GM18519 (cell line): ENCODE measurements around the gene LRRC43.

Experiments
- ATAC-seq: cut with Tn5 transposase; IDR thresholded peaks from one replicate; pipeline ENCODE4 v1.9.1; 2021; ENCODE audit warnings: mild to moderate bottlenecking, moderate library complexity; ENCODE audit not compliant: unreplicated experiment, low FRiP score

LRRC43 gene, protein sequence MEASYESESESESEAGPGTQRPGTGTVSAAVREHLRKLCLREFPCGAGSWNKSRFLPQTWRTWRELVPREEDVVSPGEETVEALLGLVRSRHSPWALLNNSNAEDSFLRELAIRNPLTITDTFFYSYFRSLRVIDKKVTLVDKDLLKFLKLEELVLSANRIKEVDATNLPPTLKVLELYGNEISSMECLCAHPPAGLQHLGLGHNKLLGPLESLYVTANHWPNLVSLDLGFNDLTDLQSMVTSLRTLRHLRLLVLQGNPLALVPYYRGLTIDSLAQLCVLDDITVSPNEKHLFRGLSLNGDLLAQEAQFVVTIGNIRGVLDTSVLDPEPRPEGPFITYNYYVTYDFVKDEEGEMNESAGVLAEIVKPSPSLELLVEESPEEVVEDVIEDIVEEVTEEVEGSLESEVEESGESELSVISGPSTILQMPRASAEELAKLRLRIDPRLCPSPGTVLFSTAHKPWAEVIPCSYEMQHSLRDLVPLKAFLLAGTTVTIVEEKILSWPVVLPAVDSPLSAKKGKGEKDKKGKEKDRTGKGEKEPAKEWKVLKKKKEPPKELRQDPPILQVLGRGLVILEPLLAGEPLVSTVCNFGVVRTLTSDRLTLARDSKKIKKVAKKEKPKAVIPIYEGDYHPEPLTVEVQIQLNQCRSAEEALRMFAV

DNA sequence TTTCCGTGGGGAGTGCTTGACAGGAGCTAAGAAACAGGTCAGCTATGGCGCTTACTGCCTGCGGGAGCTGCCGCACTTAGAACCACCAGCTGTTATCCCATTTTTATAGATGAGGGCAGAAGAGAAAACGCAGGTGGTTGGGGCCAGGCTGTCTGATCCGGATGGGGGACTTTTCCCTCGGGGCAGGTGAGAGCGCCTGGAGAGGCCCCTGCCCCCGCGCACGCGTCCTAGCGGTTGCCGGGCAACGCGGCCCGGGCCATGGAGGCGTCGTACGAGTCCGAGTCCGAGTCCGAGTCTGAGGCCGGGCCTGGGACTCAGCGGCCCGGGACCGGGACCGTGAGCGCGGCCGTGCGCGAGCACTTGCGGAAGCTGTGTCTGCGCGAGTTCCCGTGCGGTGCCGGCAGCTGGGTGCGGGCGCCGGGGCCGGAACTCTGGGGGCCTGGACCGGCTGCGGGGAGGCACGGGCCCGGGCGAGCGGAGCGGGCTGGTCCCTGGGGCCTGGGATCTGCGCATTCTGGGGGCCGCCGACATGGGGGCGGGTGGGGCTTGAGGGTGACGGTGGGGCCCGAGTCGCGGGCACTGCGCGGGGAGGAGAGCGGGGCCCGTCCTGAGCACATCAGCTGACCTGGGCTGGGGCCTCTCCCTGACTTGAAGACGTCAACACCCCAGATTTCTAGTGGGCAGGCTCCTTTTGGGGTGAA lies at the start of gene LRRC43:
Gene LRRC43 (plus strand): TSS at position 237 of the 701 bp plus-strand sequence. CDS start 22 bp downstream, at position 259.
- ATAC-seq = no peak

DNA sequence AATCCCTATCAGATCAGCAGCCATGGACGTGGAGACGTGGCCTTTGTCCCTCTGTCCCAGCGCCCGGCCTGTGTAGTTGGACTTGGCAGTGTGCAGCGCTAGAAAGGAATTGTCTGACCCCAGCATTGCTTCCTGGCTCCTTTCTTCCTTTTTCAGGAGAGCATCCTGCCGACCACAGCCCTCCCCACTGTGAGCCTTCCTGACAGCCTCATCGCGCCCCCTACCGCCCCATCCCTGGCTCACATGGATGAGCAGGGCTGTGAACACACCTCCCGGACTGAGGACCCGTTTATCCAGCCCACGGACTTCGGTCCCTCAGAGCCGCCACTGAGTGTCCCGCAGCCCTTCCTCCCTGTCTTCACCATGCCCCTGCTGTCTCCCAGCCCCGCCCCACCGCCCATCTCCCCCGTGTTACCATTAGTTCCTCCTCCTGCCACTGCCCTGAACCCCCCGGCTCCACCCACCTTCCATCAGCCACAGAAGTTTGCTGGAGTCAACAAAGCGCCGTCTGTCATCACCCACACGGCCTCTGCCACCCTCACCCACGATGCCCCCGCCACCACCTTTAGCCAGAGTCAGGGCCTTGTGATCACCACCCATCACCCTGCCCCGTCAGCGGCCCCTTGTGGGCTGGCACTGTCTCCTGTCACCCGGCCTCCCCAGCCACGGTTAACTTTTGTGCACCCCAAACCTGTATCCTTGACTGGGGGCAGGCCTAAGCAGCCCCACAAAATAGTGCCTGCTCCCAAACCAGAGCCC lies 49.6 kb upstream of the LRRC43 start:
- no peak for ATAC-seq

DNA sequence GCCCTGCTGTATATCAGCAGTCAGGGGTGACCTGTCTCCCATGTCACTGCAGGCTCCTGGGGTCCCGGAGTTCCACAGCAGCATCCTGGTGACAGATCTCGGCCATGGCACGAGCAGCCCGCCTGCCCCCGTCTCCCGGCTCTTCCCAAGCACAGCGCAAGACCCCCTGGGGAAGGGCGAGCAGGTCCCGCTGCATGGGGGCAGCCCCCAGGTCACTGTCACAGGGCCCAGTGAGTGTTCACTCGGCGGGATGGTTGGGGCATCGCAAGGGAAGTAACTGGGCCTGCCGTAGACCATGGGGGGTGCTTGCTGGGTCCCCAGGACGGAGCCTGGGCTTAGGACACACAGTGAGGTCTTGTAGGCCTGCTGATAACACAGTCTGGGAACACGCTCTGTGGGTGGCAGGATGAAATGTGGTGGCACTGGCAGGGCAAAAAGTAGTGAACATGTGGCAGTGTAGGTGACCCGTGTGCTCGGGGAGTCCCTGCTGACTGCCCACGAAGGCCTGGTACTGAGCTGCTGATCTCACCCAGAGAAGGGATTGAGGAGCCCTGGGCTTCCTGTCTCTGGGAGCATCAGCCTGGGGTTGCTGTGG lies 47.4 kb upstream of the LRRC43 start:
- ATAC-seq = no peak

DNA sequence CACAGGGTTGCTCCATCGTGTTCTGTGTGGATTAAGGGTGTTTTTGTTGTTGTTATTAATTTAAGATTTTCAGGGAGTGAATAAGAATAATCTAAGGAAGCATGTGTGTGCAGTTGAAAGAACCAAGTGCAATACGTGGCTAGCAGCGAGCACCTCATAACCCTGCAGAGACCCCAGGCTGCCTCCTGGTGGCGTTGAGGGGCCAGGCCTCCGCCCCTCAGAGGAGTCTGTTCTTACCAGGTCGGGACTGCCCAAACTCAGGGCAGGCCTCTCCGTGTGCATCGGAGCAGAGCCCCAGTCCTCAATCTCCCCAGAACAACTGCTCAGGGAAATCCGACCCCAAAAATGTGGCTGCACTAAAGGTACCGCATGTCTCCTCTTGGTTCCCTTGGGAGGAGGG lies 45.7 kb upstream of the LRRC43 start:
- ATAC-seq = no peak

DNA sequence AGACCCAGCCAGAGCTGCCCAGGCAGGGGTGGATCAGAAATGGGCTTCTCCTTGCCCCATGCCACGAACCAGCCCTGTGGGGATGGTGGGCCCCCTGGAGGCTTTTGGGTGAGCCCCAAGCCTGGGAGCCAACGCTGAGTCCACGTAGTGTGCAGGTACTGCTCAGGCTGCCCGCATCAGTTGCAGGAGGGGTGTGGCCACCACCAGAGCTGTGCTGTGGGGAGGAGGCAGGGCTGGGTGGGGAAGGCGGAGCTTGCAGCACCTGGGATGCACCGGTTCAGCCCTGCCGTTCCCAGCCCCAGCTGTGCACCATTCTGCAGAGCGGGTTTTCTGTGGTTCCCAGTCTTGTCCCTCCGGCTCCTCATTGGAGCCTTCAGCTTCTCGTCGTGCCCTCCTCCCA lies 45.2 kb upstream of the LRRC43 start:
- ATAC-seq = no peak

DNA sequence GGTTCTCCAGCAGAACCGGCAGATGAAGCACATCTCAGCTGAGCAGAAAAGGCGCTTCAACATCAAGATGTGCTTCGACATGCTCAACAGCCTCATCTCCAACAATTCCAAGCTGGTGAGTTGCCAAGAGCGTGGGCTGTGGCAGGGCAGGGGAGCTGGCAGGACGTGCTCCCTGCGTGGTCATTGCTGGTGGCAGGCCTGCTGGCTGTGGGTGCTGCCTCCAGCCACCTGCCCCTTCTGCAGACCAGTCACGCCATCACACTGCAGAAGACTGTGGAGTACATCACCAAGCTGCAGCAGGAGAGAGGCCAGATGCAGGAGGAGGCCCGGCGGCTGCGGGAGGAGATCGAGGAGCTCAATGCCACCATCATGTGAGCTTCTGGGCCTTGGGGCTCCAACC lies 44.7 kb upstream of the LRRC43 start:
- no peak for ATAC-seq

DNA sequence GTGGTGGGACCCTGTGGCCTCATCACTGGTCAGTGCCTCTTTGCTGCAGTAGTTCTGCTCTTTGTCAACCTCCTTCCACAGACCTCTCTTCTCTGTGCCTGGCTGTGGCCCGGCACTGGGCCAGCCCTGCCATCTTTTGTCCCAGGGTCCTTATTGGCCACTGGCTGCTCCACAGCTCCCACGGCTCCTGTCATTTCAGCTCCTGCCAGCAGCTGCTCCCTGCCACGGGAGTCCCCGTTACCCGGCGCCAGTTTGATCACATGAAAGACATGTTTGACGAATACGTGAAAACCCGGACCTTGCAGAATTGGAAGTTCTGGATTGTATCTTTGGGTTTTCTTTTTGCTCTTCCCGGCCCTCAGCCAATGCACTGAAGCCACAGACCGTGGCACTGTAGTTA lies 44.3 kb upstream of the LRRC43 start:
- no peak for ATAC-seq

DNA sequence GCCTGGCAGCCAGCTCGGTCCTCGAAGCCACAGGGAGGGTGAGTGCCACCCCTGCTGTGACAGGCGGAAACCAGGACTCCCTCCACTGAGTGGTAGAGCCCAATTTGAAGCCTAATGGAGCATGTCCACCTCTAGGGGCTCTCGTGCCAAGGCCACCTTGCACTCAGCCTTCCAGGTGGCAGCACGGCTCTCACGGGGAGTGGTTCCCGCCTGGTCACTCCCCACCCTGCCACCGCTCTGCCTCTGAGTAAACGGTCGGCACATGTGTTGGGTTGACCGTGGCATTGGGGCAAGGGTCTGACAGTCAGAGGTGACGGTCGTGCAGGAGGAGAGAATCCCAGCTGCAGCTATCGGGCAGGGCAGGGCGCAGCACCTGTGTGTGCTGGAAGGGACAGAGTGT lies 43.7 kb upstream of the LRRC43 start:
- no peak for ATAC-seq

DNA sequence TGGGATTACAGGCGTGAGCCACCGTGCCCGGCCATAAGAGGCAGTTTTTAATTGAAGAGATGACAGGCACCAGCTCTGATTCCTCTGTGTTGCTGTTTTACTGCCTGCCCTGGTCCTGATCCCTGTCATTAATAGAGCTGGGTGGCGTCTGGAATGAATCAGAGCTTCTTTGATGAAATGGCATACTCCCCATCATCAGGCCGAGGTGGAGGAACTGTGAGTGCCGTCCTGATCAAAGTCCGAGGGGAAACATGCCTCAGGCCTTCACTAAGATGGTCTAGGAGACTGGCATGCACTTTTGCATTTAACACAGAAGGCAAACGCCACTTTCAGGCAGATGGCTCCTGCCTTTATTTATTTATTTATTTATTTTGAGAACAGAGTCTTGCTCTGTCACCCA lies 43.0 kb upstream of the LRRC43 start:
- ATAC-seq = no peak

DNA sequence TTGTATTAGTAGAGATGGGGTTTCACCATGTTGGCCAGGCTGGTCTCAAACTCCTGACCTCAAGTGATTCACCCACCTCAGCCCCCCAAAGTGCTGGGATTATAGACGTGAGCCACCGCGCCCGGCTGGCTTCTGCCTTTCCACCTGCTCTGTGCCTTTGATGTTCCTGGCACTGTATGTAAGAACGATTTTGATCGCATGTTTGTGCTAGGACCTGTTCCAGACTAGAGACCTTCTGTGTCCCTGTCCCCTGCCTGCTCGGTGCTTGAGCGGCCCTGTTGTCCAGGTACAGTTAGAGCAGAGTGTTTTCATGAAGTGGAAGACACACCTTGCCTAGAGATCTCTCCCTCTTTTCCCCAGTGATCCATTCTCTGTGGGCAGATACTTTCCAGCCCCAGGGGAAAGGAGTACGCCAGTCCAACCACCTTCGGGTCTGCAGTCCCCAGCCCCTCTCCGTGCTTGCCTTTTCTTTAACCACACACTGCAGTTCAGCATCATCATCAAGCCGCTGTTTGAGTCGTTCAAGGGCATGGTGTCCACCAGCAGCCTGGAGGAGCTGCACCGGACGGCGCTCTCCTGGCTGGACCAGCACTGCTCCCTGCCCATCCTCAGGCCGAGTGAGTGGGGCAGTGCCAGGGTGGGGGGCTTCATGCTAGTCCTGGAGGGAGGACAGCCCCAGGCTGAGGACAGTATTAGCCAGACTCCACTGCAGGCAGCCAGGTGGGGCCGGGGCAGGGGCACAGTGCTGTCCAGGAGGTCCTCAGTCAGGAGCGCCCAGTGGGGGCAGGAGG lies 42.3 kb upstream of the LRRC43 start:
- ATAC-seq = no peak

DNA sequence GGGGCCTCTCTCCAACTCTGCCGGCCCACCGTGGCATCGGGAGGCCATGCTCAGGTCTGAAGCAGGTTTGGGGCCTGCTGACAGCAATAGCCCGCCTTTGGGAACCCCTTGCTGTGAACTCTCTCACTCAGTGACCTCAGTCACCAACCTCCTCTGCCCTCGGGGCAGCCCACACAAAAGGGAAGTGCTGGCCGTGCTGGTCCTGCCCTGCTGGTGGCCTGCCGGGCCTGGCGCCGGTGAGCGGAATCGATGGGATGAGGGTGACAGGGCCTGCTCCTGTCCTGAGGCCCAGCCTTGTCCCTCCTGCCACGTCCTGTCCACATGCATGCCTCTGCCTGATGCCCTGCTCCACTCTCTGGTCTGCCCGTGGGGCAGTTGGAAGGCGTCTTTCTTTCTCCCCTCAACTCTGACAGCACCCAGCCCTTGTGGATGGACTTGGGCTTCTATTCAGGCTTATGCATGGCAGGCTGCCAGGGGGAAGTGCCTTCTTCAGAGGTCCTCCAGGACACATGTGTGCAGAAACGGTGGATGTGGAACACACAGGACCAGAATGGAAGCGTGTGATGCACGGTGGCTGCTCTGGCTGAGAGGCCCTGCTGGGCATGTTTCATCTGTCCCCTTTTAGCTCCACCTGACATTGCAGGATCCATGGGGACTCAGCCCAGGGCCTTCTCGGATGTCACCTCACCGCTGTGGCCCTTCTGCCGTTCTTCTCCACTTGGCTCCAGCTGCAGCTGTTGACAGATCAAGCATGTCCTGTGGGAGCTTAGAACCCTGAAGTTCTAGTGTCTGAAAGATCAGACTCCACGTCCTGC lies 40.8 kb upstream of the LRRC43 start:
- no peak for ATAC-seq

DNA sequence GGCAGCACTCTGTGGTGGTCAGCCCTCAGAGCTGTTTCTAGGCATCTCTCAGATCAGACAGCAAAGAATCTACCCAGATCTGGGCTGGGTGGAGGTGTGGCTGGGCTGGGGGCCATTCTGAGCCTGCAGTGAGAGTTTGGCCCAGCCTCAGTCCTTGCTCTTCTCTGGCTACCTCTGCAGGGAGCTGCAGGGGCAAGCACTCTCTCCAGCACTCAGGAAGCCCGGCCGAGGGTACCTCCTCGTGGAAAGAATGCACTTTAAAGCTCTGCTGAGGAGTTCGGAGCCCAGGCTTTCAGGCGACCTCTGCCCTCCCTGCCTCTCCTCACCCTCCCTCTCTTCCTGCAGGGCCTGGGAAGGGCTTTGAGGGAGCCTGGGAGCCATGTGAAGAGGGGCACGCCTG lies 40.1 kb upstream of the LRRC43 start:
- no peak for ATAC-seq

DNA sequence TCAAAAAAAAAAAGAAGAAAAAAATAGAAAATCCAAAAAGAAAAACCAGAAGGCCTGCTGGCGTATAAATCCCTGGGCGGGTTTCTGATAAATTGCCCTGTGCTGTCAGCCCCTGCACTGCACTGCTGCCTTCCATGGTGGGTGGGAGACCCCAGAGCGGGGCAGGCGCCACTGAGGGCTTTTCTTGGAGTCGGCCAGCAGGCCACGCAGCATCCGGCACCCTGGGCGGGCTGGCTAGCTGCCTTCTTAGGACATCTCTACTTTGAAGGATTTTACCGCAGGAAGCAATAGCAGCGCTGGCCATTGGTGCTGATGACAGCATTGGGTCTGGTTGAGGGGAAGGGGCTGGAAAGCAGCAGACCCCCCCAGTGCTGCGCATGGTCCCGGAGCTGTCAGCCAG lies 38.0 kb upstream of the LRRC43 start:
- ATAC-seq = no peak

DNA sequence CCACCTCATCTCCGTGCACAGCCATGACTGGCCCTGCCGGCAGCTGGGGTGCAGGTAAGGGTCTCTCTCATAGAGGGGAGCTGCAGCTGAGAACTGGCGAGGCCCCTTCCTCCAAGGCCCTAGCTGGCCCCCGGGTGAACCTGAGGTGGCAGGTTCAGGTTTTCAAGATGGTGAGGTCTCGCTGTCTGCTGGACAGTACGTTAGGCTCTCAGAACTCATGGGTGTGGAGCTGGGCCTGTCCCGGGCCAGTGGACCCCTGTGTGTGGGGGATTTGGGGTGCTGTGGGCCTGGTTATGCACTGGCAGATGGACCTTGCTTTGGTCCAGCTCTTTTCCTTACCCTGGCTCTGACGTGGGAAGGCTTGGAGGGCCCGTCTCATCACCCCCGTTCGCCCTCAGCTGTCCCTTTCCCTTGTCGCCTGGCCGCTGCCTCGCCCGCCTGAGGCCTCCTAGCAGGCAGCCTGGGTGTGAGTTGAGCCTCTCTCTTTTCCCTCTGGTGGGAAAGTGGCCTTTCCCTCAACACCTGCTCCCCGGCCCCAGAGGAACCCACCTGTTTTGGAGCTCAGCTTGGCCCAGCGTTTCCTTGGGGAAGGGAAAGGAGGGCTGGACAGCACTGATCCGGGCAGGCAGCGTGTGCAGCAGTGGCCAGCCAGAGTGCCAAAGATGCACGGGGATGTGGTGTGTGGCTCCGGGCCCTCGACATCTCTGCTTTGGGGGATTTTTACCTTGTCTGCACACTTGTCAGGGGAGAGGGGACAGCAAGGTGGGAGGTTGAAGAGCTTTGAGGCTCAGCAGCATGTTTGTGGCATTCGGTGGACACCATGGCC lies 37.2 kb upstream of the LRRC43 start:
- no peak for ATAC-seq

DNA sequence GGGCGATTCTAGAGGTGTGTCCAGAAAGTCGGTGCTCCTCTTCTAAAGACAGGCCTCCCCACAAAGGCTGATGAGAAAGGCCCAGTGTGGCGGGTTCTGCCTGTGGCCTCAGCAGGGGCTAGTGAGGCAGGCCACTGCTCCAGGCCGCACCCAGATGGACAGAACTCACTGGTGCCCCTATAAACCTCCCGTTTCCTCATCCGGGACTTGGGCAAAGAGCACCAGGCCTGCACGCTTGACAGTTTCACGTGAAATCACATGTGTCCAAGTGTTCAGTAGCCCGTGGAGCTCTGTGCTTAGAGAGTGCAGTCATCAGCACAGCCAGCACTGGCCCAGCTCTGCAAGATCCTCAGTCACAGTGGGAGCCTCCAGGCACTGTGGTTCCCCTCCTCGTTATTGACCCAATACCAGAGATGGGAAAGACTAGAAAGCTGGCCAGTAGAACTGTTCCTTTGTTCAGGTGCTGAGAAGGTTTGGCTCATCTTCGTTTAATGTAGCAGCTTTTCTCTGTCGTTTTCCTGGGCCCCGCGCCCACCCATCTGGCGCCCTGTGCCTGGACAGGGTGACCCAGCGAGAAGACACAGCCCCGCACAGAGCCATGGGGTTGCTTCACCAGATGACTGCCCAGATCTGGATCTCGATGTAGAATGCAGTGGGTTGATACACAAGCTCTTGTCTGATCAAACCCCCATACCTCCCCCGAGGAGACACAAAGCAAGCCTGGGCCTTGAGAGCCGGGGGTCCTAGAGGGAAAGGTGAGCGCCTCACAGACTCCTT lies 35.2 kb upstream of the LRRC43 start:
- no peak for ATAC-seq

DNA sequence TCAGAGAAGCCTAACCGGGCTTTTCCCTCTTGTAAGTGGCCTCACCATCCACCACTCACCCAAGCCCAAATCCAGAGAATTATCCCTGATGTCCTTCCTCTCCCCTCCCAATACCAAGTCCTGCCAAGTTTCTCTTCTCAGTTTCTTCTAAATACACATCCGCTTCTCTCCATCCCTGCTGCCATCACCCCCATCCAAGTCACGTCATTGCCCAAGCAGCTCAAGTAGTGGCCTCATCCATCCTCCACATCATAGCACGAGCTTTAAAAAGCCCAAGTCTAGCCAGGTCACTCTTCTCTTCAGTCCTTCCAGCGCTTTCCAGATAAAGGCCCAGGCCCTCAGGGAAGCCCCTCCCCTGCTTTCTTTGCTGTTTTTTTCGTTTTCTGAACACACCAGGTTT lies 34.3 kb upstream of the LRRC43 start:
- no peak for ATAC-seq

DNA sequence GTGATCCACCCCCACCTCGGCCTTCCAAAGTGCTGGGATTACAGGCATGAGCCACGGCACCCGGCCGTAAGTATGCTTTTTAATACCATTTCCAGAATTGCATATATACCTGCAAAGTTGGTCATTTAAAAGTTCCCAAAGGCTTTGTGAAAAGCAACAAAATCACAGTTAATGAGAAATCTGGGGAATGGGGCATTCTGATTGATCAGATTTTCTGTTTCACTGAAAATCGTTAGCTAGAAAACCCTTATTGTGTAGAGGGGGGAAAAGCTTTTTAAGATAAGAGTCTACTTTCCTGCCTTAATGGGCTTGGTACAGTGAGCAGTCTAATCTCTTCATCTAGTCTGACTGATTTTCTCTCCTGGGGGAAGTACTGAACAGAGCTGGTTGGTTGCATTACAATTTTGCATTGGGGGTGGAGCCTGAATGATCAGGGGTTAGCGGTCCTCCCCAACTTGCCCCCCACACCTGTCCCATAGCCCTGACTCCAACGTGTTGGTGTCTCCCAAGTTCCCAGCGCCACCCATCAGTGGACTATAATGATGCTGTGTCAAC lies 32.7 kb upstream of the LRRC43 start:
- ATAC-seq = no peak
